ENCODE measurements around the gene CASTOR1. TPM values are rescaled to one million over a fixed set of nuclear protein-coding genes. Genes with fewer than 3 reads are reported as not detected.
"Not testable (repeated sequence)": the region's sequence is repeated elsewhere in the genome, so short reads cannot be mapped to it uniquely, and the experiment has no call there.

CASTOR1 gene
- 1 to 10 TPM in 5 of 6 experiments, under 1 TPM in 1; 0.86 to 8.6 (median 4.0) TPM for total RNA-seq
- long read RNA-seq, partial matches to known transcripts, result 0 of 1 reads
- long read RNA-seq, other reads (novel, unspliced or antisense), result 1 of 1 reads

DNA sequence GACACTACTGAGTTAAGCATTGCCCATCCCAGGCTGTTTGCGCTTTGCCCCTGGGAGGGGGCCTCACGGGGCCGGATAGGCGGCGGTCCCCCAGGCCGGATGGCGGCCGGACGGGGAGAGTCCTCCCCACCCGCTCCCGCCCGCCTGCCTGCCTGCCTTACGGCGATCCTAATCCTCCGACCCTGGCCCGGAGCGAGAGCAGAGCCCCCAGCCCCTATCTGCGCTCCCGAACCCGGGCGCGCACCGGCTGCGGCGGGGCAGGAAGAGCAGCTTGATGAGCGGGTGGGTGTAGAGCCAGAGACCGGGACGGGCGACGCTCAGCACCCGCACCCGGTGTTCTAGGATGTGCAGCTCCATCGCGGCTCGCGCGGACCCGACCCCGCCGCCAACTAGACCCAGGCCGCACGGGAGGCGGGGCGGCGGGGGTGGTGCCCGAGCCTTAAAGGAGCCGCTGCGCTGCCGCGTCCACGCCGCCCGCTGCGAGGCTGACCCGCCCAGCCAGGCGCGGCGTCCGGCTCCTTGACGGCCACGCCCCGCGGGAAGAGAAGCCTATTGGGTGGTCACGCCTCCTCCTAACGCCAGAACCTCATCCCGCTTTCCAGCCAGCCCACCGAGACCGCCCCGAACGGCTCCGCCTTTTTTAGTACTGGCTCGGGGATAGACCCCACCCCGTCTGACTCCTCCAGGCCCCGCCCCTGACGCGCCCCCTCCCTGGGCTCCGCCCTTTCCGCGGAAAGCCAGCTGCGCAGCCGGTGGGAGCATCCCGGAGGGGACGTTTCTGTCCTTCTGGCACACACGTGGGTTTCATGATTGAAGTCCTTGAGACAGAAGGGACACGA, at the start of gene CASTOR1:
Gene CASTOR1, minus strand, starts transcription at position 365 of the 839 bp plus-strand sequence. Its CDS starts 8 bp downstream, at position 357.
- DNase-seq (peak; percentile 99 to 100 (median 99)), ATAC-seq (peak; percentile 82 to 89 (median 86))
- peak within 1 kb of the TSS; percentile 65 to 75 (median 68) for H3K27ac ChIP-seq
- peaks cover 0 to 34% (median 9%) of the 10 kb centered on the region in 4 donors for H3K36me3 ChIP-seq
- peaks cover 0 to 35% (median 19%) of the 10 kb centered on the region in 4 donors for H3K4me1 ChIP-seq
- WGBS (ENCODE audit: insufficient coverage, low coverage, low lambda C conversion rate, missing lambda C conversion rate), result 2% methylated on average over 10 of the region's 85 CpGs
- intact Hi-C loops (cut with DNase I), result no loop called here
- H3K9me3 ChIP-seq, result no peaks in the 10 kb centered on the region
- no peaks in the 10 kb centered on the region for H3K27me3 ChIP-seq
- peak within 1 kb of the TSS; percentile 61 to 84 (median 74) for H3K4me3 ChIP-seq
- peak; percentile 77 for TF ChIP-seq POLR2A (IDR thresholded peaks at IDR 0.05)
- TF ChIP-seq, protein P1, sequence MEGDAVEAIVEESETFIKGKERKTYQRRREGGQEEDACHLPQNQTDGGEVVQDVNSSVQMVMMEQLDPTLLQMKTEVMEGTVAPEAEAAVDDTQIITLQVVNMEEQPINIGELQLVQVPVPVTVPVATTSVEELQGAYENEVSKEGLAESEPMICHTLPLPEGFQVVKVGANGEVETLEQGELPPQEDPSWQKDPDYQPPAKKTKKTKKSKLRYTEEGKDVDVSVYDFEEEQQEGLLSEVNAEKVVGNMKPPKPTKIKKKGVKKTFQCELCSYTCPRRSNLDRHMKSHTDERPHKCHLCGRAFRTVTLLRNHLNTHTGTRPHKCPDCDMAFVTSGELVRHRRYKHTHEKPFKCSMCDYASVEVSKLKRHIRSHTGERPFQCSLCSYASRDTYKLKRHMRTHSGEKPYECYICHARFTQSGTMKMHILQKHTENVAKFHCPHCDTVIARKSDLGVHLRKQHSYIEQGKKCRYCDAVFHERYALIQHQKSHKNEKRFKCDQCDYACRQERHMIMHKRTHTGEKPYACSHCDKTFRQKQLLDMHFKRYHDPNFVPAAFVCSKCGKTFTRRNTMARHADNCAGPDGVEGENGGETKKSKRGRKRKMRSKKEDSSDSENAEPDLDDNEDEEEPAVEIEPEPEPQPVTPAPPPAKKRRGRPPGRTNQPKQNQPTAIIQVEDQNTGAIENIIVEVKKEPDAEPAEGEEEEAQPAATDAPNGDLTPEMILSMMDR (IDR thresholded peaks at IDR 0.05), result no peak

DNA sequence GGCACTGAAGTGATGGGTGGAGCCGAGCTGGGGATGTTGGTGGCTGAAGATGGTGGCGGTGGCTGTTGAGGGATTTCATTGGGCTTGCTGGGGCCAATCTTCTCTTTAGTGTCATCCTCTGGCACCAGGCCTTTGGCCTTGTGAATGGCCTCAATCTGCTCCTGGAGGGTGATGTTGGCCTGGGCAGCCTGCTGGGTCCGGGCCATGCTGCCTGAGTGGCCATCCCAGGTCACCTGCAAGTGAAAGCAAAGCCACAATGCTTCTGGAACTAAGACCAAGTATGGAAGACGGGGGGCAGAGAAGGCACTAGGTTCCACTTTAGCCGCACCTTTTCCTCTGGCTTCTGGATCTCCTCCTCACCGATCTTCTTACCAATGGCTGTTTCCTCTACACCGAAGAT, 49.5 kb upstream of the CASTOR1 start:
- no peaks in the 10 kb centered on the region for H3K27me3 ChIP-seq
- intact Hi-C loops (cut with DNase I), result no loop called here
- H3K9me3 ChIP-seq, result no peaks in the 10 kb centered on the region
- ATAC-seq (no peak), DNase-seq (peak in 1 of 3 donors; percentile 69)
- 83% methylated on average over 1 of the region's 7 CpGs for WGBS (ENCODE audit: insufficient coverage, low coverage, low lambda C conversion rate, missing lambda C conversion rate)
- H3K4me1 ChIP-seq, result peaks cover 0 to 5% (median 0%) of the 10 kb centered on the region in 4 donors
- H3K4me3 ChIP-seq, result no peak overlapping the region
- no peak overlapping the region for H3K27ac ChIP-seq
- TF ChIP-seq, protein P1 (IDR thresholded peaks at IDR 0.05), result no peak
- TF ChIP-seq POLR2A (IDR thresholded peaks at IDR 0.05), result no peak
- peaks cover 19 to 100% (median 76%) of the 10 kb centered on the region in 4 donors for H3K36me3 ChIP-seq

DNA sequence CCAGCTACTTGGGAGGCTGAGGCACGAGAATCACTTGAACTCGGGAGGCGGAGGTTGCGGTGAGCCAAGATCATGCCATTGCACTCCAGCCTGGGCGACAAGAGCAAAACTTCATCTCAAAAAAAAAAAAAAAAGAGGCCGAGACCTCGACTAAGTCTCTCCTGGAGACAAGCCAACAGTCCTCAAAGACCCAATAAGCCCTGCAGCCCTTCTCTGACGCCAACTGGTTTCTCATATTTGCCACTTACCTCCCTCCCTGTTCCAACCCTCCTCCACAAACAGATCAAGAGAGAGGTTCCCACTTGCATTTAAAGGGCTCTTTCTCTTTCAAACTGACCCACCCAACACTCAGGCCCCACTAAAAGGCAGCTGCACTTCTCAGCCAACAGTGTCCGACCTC, 49.0 kb upstream of the CASTOR1 start:
- H3K4me3 ChIP-seq; H3K4me1 ChIP-seq; H3K27me3 ChIP-seq; H3K9me3 ChIP-seq; DNase-seq; H3K27ac ChIP-seq; ATAC-seq; intact Hi-C loops (cut with DNase I): not testable (repeated sequence)
- peaks cover 21 to 100% (median 76%) of the 10 kb centered on the region in 4 donors for H3K36me3 ChIP-seq
- 87% methylated on average over 6 of the region's 9 CpGs for WGBS (ENCODE audit: insufficient coverage, low coverage, low lambda C conversion rate, missing lambda C conversion rate)

DNA sequence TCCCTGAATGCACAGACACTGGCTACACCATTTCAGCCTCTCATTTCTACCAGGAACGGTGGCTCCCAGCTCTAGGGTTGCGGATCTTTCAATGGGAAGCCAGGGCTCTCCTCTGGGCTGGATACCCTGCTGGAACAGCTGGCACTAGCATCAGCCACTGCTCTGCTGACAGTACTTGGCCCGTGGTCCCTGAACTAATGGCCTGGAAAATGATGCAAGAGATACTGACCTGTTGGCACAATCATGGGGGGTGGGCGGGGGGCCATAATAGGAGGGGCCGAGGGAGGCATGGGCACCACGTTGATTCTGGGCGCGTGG, 48.1 kb upstream of the CASTOR1 start:
- DNase-seq, result peak in 1 of 3 donors; percentile 82
- Histone ChIP-seq H3K27ac (peak overlapping the region in 1 of 3 donors; percentile 8), H3K36me3 (peaks cover 15 to 99% (median 74%) of the 10 kb centered on the region in 4 donors), H3K9me3 (no peaks in the 10 kb centered on the region), H3K4me3 (no peak overlapping the region), H3K4me1 (peaks cover 0 to 5% (median 0%) of the 10 kb centered on the region in 4 donors), H3K27me3 (no peaks in the 10 kb centered on the region)
- TF ChIP-seq, protein P1 (IDR thresholded peaks at IDR 0.05), result no peak
- no peak for TF ChIP-seq POLR2A (IDR thresholded peaks at IDR 0.05)
- peak; percentile 25 to 64 (median 46) for ATAC-seq
- WGBS (ENCODE audit: insufficient coverage, low coverage, low lambda C conversion rate, missing lambda C conversion rate), result 59% methylated on average over 6 of the region's 8 CpGs
- intact Hi-C loops (cut with DNase I), result no loop called here
